Umbilical cord (tissue), 2 donors: ENCODE results near the gene TBCC. TPM values are rescaled to one million over a fixed set of nuclear protein-coding genes. Genes with fewer than 3 reads are reported as not detected.
A peak's percentile ranks its signal among the peaks of the same experiment; 100 is the strongest.

Experiments
- DNase-seq: peaks from one replicate; pipeline ENCODE4 v3.0.0-alpha.2; 2015; ENCODE audit warnings: low spot score
- total RNA-seq: library from RNA; depleted of rRNA; stranded (reverse); fragments of >200 nt; gene quantifications from one replicate; pipeline ENCODE4 v1.2.3, GENCODE V29; 2014; ENCODE audit warnings: low replicate concordance; ENCODE audit not compliant: insufficient read depth

The TBCC gene
- total RNA-seq, 1 donor from 2014 or later, result 29.4 TPM

- no peak for DNase-seq
These were observed 48.6 kb downstream of the TBCC start for GRCh38 chr6:42697268-42697655.

GRCh38 chr6:42696526-42697267 is 49.2 kb downstream of the TBCC start:
- peak; percentile 33 for DNase-seq

GRCh38 chr6:42694586-42694985 is 51.3 kb downstream of the TBCC start:
- DNase-seq, result peak; percentile 37

Other genes starting within 250 kb of the TBCC start
- gene UBR2, start 182.1 kb downstream of the TBCC start, total RNA-seq, result 28.9 TPM
- gene PRPH2, start 23.5 kb downstream of the TBCC start, total RNA-seq, result 1.4 TPM
- 10.8 TPM for gene BICRAL, start 35.9 kb upstream of the TBCC start, total RNA-seq
- gene RPL7L1, start 133.5 kb upstream of the TBCC start, total RNA-seq, result 77.3 TPM
- gene PTCRA, start 169.9 kb upstream of the TBCC start, total RNA-seq, result 2.6 TPM
- gene CNPY3, start 183.4 kb upstream of the TBCC start, total RNA-seq, result 14.4 TPM
- not detected for gene GNMT, start 214.7 kb upstream of the TBCC start, total RNA-seq
- 9.4 TPM for gene PEX6, start 233.1 kb upstream of the TBCC start, total RNA-seq
- gene PPP2R5D, start 238.5 kb upstream of the TBCC start, total RNA-seq, result 26.7 TPM